ENCODE measurements around the gene CSGALNACT2.

DNA sequence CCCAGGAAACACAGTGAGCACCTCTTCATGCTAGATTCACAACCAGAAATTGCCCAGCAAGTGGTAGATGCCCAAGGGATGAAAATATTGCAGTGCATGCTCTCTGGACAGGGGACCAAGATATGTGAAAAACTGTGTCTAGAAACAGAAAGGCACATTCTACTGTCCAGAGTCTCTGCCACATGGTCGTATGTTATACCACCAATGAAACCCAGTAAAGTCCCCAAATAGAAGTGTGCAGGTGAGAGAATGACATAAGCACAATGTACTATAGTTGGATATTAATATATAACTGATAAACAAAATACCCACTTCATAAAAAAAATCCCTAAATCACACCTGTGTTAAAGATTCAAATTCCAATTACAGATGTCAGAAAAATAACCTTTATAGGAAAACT, 84.8 kb downstream of the CSGALNACT2 start:
- TF ChIP-seq, protein P1, sequence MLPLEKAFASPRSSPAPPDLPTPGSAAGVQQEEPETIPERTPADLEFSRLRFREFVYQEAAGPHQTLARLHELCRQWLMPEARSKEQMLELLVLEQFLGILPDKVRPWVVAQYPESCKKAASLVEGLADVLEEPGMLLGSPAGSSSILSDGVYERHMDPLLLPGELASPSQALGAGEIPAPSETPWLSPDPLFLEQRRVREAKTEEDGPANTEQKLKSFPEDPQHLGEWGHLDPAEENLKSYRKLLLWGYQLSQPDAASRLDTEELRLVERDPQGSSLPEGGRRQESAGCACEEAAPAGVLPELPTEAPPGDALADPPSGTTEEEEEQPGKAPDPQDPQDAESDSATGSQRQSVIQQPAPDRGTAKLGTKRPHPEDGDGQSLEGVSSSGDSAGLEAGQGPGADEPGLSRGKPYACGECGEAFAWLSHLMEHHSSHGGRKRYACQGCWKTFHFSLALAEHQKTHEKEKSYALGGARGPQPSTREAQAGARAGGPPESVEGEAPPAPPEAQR (CRISPR knock-in tag; IDR thresholded peaks at IDR 0.05) = no peak
- TF ChIP-seq ZNF263 (CRISPR knock-in tag; IDR thresholded peaks at IDR 0.05; ENCODE audit: low read depth) = no peak
- no peak for TF ChIP-seq ZNF317 (CRISPR knock-in tag; IDR thresholded peaks at IDR 0.05; ENCODE audit: borderline replicate concordance, low read depth)
- TF ChIP-seq ELF4 (CRISPR knock-in tag; IDR thresholded peaks at IDR 0.05; ENCODE audit: low read depth) = no peak
- TF ChIP-seq NR2C2 (CRISPR knock-in tag; IDR thresholded peaks at IDR 0.05) = no peak
- TF ChIP-seq, protein P2, sequence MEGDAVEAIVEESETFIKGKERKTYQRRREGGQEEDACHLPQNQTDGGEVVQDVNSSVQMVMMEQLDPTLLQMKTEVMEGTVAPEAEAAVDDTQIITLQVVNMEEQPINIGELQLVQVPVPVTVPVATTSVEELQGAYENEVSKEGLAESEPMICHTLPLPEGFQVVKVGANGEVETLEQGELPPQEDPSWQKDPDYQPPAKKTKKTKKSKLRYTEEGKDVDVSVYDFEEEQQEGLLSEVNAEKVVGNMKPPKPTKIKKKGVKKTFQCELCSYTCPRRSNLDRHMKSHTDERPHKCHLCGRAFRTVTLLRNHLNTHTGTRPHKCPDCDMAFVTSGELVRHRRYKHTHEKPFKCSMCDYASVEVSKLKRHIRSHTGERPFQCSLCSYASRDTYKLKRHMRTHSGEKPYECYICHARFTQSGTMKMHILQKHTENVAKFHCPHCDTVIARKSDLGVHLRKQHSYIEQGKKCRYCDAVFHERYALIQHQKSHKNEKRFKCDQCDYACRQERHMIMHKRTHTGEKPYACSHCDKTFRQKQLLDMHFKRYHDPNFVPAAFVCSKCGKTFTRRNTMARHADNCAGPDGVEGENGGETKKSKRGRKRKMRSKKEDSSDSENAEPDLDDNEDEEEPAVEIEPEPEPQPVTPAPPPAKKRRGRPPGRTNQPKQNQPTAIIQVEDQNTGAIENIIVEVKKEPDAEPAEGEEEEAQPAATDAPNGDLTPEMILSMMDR (IDR thresholded peaks at IDR 0.05) = no peak
- TF ChIP-seq, protein P3, sequence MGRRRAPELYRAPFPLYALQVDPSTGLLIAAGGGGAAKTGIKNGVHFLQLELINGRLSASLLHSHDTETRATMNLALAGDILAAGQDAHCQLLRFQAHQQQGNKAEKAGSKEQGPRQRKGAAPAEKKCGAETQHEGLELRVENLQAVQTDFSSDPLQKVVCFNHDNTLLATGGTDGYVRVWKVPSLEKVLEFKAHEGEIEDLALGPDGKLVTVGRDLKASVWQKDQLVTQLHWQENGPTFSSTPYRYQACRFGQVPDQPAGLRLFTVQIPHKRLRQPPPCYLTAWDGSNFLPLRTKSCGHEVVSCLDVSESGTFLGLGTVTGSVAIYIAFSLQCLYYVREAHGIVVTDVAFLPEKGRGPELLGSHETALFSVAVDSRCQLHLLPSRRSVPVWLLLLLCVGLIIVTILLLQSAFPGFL (CRISPR knock-in tag; IDR thresholded peaks at IDR 0.05; ENCODE audit: borderline replicate concordance) = no peak
- TF ChIP-seq NFYB (CRISPR knock-in tag; conservative IDR thresholded peaks at IDR 0.05; ENCODE audit: low read depth) = no peak
- TF ChIP-seq, protein P4, sequence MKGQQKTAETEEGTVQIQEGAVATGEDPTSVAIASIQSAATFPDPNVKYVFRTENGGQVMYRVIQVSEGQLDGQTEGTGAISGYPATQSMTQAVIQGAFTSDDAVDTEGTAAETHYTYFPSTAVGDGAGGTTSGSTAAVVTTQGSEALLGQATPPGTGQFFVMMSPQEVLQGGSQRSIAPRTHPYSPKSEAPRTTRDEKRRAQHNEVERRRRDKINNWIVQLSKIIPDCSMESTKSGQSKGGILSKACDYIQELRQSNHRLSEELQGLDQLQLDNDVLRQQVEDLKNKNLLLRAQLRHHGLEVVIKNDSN (CRISPR knock-in tag; IDR thresholded peaks at IDR 0.05) = no peak
- no peak for TF ChIP-seq JUN (CRISPR knock-in tag; IDR thresholded peaks at IDR 0.05)
- TF ChIP-seq ZNF121 (CRISPR knock-in tag; IDR thresholded peaks at IDR 0.05) = no peak
- TF ChIP-seq EMX1 (CRISPR knock-in tag; IDR thresholded peaks at IDR 0.05) = no peak
- TF ChIP-seq CREB1 (CRISPR knock-in tag; IDR thresholded peaks at IDR 0.05) = no peak
